Renal cortex interstitium (tissue), 11 donors: ENCODE data around the gene CXorf49B. TPM values are rescaled to one million over a fixed set of nuclear protein-coding genes. Genes with fewer than 3 reads are reported as not detected.

Experiments used
- DNase-seq, 11 donors: peaks; one replicate each; pipeline ENCODE4 v3.0.0-alpha.2; 2013; ENCODE audit warnings: low read depth in 9 of 11, low spot score in 4 of 11; ENCODE audit errors: extremely low read depth in 1 of 11
- polyA plus RNA-seq, 3 donors: library from polyadenylated mRNA; unstranded; fragments of 120-200 nt; gene quantifications; one replicate each; pipeline ENCODE4 v1.2.1, GENCODE V29; 2013; ENCODE audit not compliant: insufficient read length in 3 of 3

Gene CXorf49B
- polyA plus RNA-seq, 3 donors = not detected

- no peak for DNase-seq
These were observed 51.2 kb downstream of the CXorf49B start for GRCh38 chrX:71814123-71814912.

- no peak for DNase-seq
These were observed 52.2 kb downstream of the CXorf49B start for GRCh38 chrX:71815121-71815905.

DNA sequence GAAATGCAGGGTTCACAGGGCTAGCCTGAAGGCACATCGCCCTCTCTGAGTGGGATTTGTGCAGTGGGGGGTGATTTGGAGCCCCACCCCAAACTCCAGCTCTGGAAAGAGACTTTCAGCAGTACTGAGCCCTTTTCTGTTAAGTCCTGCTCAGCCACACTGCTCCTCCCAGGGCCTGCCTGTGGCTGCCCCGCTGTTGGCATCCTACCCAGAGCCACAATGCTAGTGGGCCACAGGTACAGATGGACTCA, 52.7 kb downstream of the CXorf49B start:
- DNase-seq = no peak

Other genes starting within 250 kb of the CXorf49B start
- 100 to 1,000 TPM; 185 to 346 (median 219) TPM for gene OGT, start 230.2 kb upstream of the CXorf49B start, polyA plus RNA-seq
- gene GCNA, start 184.9 kb upstream of the CXorf49B start, polyA plus RNA-seq = 1 to 10 TPM; 2.3 to 3.4 (median 2.7) TPM
- gene CXCR3, start 144.8 kb upstream of the CXorf49B start, polyA plus RNA-seq = under 1 TPM in 1 of 3 donors, not detected in 2; 0.18 TPM
- not detected for gene CXorf49, start 45.1 kb upstream of the CXorf49B start, polyA plus RNA-seq
- gene NHSL2, start 147.5 kb downstream of the CXorf49B start, polyA plus RNA-seq = 10 to 100 TPM in 1 of 3 donors, 1 to 10 TPM in 2; 9.4 to 10.1 (median 10.0) TPM